ENCODE data around the gene KLHL26. TPM values are rescaled to one million over a fixed set of nuclear protein-coding genes. Genes with fewer than 3 reads are reported as not detected.

Gene KLHL26
- total and polyA plus RNA-seq, 2 of the 13 experiments (the other 11 are each of a cell fraction or from before 2014, with no cell fraction given) = 1.5 to 1.7 TPM

DNA sequence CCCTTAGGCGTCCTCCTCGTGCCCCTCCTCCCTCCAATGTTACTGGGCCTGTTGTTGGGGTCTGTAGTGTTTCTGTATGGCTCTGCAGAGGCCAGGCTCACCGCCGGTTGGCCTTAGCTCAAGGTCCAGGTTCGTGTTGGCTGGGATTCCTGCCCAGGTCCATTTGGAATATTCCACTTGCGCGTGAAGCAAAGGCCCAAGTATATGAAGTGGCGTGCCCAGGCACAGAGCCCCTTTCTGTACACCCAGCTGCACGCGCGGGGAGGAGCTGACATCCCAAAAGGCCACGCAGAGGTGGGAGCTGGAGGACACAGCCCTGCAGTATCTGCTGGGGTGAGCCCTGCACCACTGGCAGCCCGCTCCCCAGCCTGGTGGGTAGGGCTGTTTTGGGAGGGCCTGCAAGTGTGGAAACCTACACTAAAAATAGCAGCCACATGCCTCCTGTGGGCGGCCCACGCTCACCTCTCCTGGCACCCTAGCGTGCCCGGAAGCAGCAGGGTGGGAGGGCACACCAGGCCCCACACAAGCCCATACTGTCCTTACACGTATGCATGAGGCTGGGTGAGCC is 76.8 kb downstream of the KLHL26 start (continued):
- no peak for TF ChIP-seq ZBTB44 (CRISPR knock-in tag; IDR thresholded peaks at IDR 0.05)
- no peak for TF ChIP-seq ZNF614 (CRISPR knock-in tag; IDR thresholded peaks at IDR 0.05; ENCODE audit: borderline replicate concordance)
- no peak for TF ChIP-seq SRSF9 (IDR thresholded peaks at IDR 0.05; ENCODE audit: borderline replicate concordance, insufficient read depth, low read depth, low read length, poor library complexity, severe bottlenecking)
- no peak for TF ChIP-seq HCFC1 (IDR thresholded peaks at IDR 0.05; ENCODE audit: low read depth, low read length)
- TF ChIP-seq ZNF446 (CRISPR knock-in tag; IDR thresholded peaks at IDR 0.05) = no peak
- no peak for TF ChIP-seq ZNF766 (CRISPR knock-in tag; IDR thresholded peaks at IDR 0.05; ENCODE audit: borderline replicate concordance)
- TF ChIP-seq, protein P1, sequence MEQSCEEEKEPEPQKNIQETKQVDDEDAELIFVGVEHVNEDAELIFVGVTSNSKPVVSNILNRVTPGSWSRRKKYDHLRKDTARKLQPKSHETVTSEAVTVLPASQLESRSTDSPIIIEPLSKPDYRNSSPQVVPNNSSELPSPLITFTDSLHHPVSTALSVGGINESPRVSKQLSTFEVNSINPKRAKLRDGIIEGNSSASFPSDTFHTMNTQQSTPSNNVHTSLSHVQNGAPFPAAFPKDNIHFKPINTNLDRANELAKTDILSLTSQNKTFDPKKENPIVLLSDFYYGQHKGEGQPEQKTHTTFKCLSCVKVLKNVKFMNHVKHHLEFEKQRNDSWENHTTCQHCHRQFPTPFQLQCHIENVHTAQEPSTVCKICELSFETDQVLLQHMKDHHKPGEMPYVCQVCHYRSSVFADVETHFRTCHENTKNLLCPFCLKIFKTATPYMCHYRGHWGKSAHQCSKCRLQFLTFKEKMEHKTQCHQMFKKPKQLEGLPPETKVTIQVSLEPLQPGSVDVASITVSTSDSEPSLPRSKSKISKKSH (CRISPR knock-in tag; IDR thresholded peaks at IDR 0.05; ENCODE audit: borderline replicate concordance) = peak; percentile 57; the same call in 1 of the 2 replicates
- no peak for TF ChIP-seq YY1 (IDR thresholded peaks at IDR 0.05; ENCODE audit: insufficient read depth, insufficient replicate concordance, low read depth, low read length)
- no peak for TF ChIP-seq ZNF101 (CRISPR knock-in tag; IDR thresholded peaks at IDR 0.05; ENCODE audit: borderline replicate concordance, low read depth)
- peak; percentile 18; the same call in 1 of the 2 replicates for TF ChIP-seq DPF2 (CRISPR knock-in tag; IDR thresholded peaks at IDR 0.05; ENCODE audit: borderline replicate concordance, low read depth)
- TF ChIP-seq FOXO4 (CRISPR knock-in tag; conservative IDR thresholded peaks at IDR 0.05) = no peak
- TF ChIP-seq RARA (CRISPR knock-in tag; IDR thresholded peaks at IDR 0.05) = 0 out of 2 replicates have a peak, but pooled peaks have one; percentile 4
- TF ChIP-seq ZNF780A (CRISPR knock-in tag; IDR thresholded peaks at IDR 0.05) = no peak
- peak; percentile 71 for TF ChIP-seq ZFP90 (CRISPR knock-in tag; IDR thresholded peaks at IDR 0.05; ENCODE audit: borderline replicate concordance)
- TF ChIP-seq ZNF558 (CRISPR knock-in tag; IDR thresholded peaks at IDR 0.05; ENCODE audit: borderline replicate concordance) = no peak
- TF ChIP-seq THAP9 (CRISPR knock-in tag; IDR thresholded peaks at IDR 0.05; ENCODE audit: borderline replicate concordance) = peak; percentile 57; the same call in 1 of the 2 replicates
- TF ChIP-seq SPEN (CRISPR knock-in tag; IDR thresholded peaks at IDR 0.05; ENCODE audit: low read depth) = 0 out of 2 replicates have a peak, but pooled peaks have one; percentile 16
- TF ChIP-seq, protein P2, sequence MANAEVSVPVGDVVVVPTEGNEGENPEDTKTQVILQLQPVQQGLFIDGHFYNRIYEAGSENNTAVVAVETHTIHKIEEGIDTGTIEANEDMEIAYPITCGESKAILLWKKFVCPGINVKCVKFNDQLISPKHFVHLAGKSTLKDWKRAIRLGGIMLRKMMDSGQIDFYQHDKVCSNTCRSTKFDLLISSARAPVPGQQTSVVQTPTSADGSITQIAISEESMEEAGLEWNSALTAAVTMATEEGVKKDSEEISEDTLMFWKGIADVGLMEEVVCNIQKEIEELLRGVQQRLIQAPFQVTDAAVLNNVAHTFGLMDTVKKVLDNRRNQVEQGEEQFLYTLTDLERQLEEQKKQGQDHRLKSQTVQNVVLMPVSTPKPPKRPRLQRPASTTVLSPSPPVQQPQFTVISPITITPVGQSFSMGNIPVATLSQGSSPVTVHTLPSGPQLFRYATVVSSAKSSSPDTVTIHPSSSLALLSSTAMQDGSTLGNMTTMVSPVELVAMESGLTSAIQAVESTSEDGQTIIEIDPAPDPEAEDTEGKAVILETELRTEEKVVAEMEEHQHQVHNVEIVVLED (CRISPR knock-in tag; IDR thresholded peaks at IDR 0.05; ENCODE audit: borderline replicate concordance) = peak; percentile 34; the same call in 1 of the 2 replicates
- TF ChIP-seq ATF1 (CRISPR knock-in tag; IDR thresholded peaks at IDR 0.05) = no peak
